ENCODE results near the gene PTGIS.

- TF ChIP-seq CTCF (conservative IDR thresholded peaks at IDR 0.05), result no peak
- no peak for TF ChIP-seq ZFX (IDR thresholded peaks at IDR 0.05)
These were observed 27.1 kb downstream of the PTGIS start for GRCh38 chr20:49540687-49541435.

All from C4-2B (cell line).